Esophagus muscularis mucosa (tissue), 4 donors: ENCODE measurements around the gene GATA3.

Source experiments
- CTCF ChIP-seq, 3 experiments: fragments of 200-600 bp in 2 of 3; fragments of 450-650 bp in 1 of 3; sonication (generic) in 2 of 3; IDR thresholded peaks; one replicate each; pipeline ENCODE4 v1.5.1; 2017 to 2019; ENCODE audit warnings: antibody characterized with exemption in 3 of 3, mild to moderate bottlenecking in 2 of 3, moderate library complexity in 1 of 3
- EP300 ChIP-seq: sonication (generic); formaldehyde crosslinking; IDR thresholded peaks from one replicate; pipeline ENCODE4 v1.6.1; 2017; ENCODE audit warnings: antibody characterized with exemption
- POLR2A ChIP-seq: fragments of 450-650 bp; IDR thresholded peaks from one replicate; pipeline ENCODE4 v1.6.1; 2017; ENCODE audit warnings: antibody characterized with exemption, moderate library complexity, mild to moderate bottlenecking, low read depth

GRCh38 chr10:8049865-8050555 is 4.5 kb upstream of the GATA3 start:
- TF ChIP-seq CTCF (IDR thresholded peaks at IDR 0.05) (no peak), POLR2A (no peak), EP300 (no peak)
